ENCODE data around the gene SPAST.

SPAST gene

GRCh38 chr2:32124660-32125059 is 61.3 kb downstream of the SPAST start:
- no peak overlapping the region for H3K4me3 ChIP-seq (ENCODE audit: low read depth, low read length)
- H3K9me3 ChIP-seq (ENCODE audit: control insufficient read depth, low read length), result no peaks in the 10 kb centered on the region
- H3K79me2 ChIP-seq, result no peaks in the 10 kb centered on the region
- H3K9ac ChIP-seq, result no peak overlapping the region
- H3K4me1 ChIP-seq, result no peaks in the 10 kb centered on the region
- H3K4me2 ChIP-seq (ENCODE audit: low read length), result no peak overlapping the region
- no peak for TF ChIP-seq CTCF (IDR thresholded peaks at IDR 0.05)
- H2AFZ ChIP-seq, result no peak overlapping the region
- no peaks in the 10 kb centered on the region for H3K27me3 ChIP-seq (ENCODE audit: control insufficient read depth, insufficient read depth, low read length)
- no peak overlapping the region for H3K27ac ChIP-seq
- H3K36me3 ChIP-seq (ENCODE audit: control insufficient read depth, insufficient read depth, low read length), result no peaks in the 10 kb centered on the region

GRCh38 chr2:32128636-32129035 is 65.3 kb downstream of the SPAST start:
- Histone ChIP-seq H3K9me3 (ENCODE audit: control insufficient read depth, low read length) (no peaks in the 10 kb centered on the region), H3K79me2 (peaks cover 2% of the 10 kb centered on the region), H3K4me2 (ENCODE audit: low read length) (no peak overlapping the region), H2AFZ (no peak overlapping the region), H3K27ac (no peak overlapping the region), H3K4me1 (no peaks in the 10 kb centered on the region), H3K36me3 (ENCODE audit: control insufficient read depth, insufficient read depth, low read length) (no peaks in the 10 kb centered on the region), H3K27me3 (ENCODE audit: control insufficient read depth, insufficient read depth, low read length) (no peaks in the 10 kb centered on the region), H3K9ac (no peak overlapping the region), H3K4me3 (ENCODE audit: low read depth, low read length) (no peak overlapping the region)
- no peak for TF ChIP-seq CTCF (IDR thresholded peaks at IDR 0.05)

- Histone ChIP-seq H3K9ac (no peak overlapping the region), H3K36me3 (ENCODE audit: control insufficient read depth, insufficient read depth, low read length) (no peaks in the 10 kb centered on the region), H3K9me3 (ENCODE audit: control insufficient read depth, low read length) (no peaks in the 10 kb centered on the region), H2AFZ (no peak overlapping the region), H3K79me2 (peaks cover 2% of the 10 kb centered on the region), H3K4me2 (ENCODE audit: low read length) (no peak overlapping the region), H3K27ac (no peak overlapping the region), H3K27me3 (ENCODE audit: control insufficient read depth, insufficient read depth, low read length) (no peaks in the 10 kb centered on the region), H3K4me3 (ENCODE audit: low read depth, low read length) (no peak overlapping the region), H3K4me1 (no peaks in the 10 kb centered on the region)
- TF ChIP-seq CTCF (IDR thresholded peaks at IDR 0.05), result no peak
Measured at GRCh38 chr2:32129086-32129485, 65.7 kb downstream of the SPAST start.

- H3K4me1 ChIP-seq, result no peaks in the 10 kb centered on the region
Measured at GRCh38 chr2:32135409-32135808, 72.1 kb downstream of the SPAST start.

More at GRCh38 chr2:32135409-32135808, 72.1 kb downstream of the SPAST start:
- H3K4me2 ChIP-seq (ENCODE audit: low read length), result no peak overlapping the region
- no peak overlapping the region for H3K27ac ChIP-seq
- H3K9me3 ChIP-seq (ENCODE audit: control insufficient read depth, low read length), result no peaks in the 10 kb centered on the region
- no peak overlapping the region for H3K4me3 ChIP-seq (ENCODE audit: low read depth, low read length)
- no peaks in the 10 kb centered on the region for H3K36me3 ChIP-seq (ENCODE audit: control insufficient read depth, insufficient read depth, low read length)
- H3K27me3 ChIP-seq (ENCODE audit: control insufficient read depth, insufficient read depth, low read length), result no peaks in the 10 kb centered on the region
- H2AFZ ChIP-seq, result peak overlapping the region; percentile 18
- no peaks in the 10 kb centered on the region for H3K79me2 ChIP-seq
- TF ChIP-seq CTCF (IDR thresholded peaks at IDR 0.05), result no peak
- H3K9ac ChIP-seq, result no peak overlapping the region

Data from parathyroid adenoma (tissue), 2 donors.